SK-N-MC (cell line): ENCODE data around the gene RBMS1.

Experiments
- EZH2 ChIP-seq: fragments of 200-600 bp; sonication (generic); IDR thresholded peaks from one replicate; pipeline ENCODE4 v1.6.1; 2017; ENCODE audit warnings: antibody characterized with exemption
- POLR2AphosphoS5 ChIP-seq: IDR thresholded peaks from 2 replicates; pipeline ENCODE4 v1.6.1; 2012; ENCODE audit warnings: mild to moderate bottlenecking, low read depth, low read length, borderline replicate concordance

DNA sequence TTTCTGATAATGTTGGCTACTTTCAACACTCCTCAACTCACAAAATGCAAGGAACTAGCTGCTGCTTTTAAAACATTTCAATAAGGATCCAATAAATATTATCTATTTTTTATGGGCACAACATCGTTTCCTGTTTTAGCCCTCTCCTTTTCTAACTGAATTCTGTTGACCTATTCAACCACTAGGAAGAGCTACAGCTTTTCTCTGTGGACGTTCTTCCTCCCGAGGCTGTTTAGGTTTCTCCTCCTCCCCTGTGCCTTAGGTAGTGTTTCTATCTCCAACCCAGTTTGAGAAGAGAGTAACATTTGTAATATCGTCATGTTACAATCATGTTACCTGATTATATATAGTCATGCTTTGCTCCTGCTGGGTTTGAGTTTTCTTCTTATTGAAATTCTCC is 202.2 kb downstream of the RBMS1 start:
- TF ChIP-seq EZH2 (no peak), POLR2AphosphoS5 (no peak)
